AG09319 (cell line): ENCODE measurements around the gene CCDC87.
"Not testable (repeated sequence)": the region's sequence is repeated elsewhere in the genome, so short reads cannot be mapped to it uniquely, and the experiment has no call there.

Experiments
- DNase-seq: peaks from one replicate; pipeline ENCODE4 v3.0.0-alpha.2; 2010; ENCODE audit warnings: low read depth; ENCODE audit errors: extremely low read depth
- CTCF ChIP-seq: IDR thresholded peaks from 2 replicates; pipeline ENCODE4 v1.5.1; 2011; ENCODE audit warnings: low read depth, mild to moderate bottlenecking, inconsistent platforms, low read length, moderate library complexity

CCDC87 gene

GRCh38 chr11:66614073-66614472, 21.2 kb upstream of the CCDC87 start:
- DNase-seq: no peak
- TF ChIP-seq CTCF: no peak

- no peak for DNase-seq
- TF ChIP-seq CTCF: no peak
These were observed 19.6 kb upstream of the CCDC87 start for GRCh38 chr11:66612458-66612857.

- DNase-seq: no peak
- TF ChIP-seq CTCF: no peak
These were observed 17.1 kb upstream of the CCDC87 start for GRCh38 chr11:66609721-66610617.

- peak; percentile 69 for DNase-seq
- TF ChIP-seq CTCF: no peak
These were observed 14.4 kb upstream of the CCDC87 start for GRCh38 chr11:66607126-66607834.

- DNase-seq: not testable (repeated sequence)
These were observed 13.7 kb upstream of the CCDC87 start for GRCh38 chr11:66606608-66607007.

GRCh38 chr11:66604155-66604554, 11.3 kb upstream of the CCDC87 start:
- DNase-seq: no peak
- TF ChIP-seq CTCF: no peak

GRCh38 chr11:66603072-66603471, 10.2 kb upstream of the CCDC87 start:
- no peak for TF ChIP-seq CTCF

More at GRCh38 chr11:66603072-66603471, 10.2 kb upstream of the CCDC87 start:
- no peak for DNase-seq
